GM06990 (cell line): ENCODE data around the gene OVCA2.

Experiments
- DNase-seq: peaks from one replicate; pipeline ENCODE4 v3.0.0-alpha.2; 2011; ENCODE audit not compliant: insufficient read length; ENCODE audit errors: extremely low read depth
- H3K27me3 ChIP-seq: replicated peaks from 2 replicates; pipeline ENCODE4 v1.6.0; 2011; ENCODE audit warnings: low read length; ENCODE audit not compliant: control insufficient read depth, insufficient read depth
- H3K36me3 ChIP-seq: 2 replicates; pipeline ENCODE4 v1.5.1; 2011; ENCODE audit warnings: low read length; ENCODE audit not compliant: control insufficient read depth, insufficient read depth
- H3K4me3 ChIP-seq: replicated peaks from 2 replicates; pipeline ENCODE4 v1.5.1; 2011; ENCODE audit warnings: low read depth, mild to moderate bottlenecking, control low read depth, low read length
- TF ChIP-seq, protein P1 (sequence below): IDR thresholded peaks from 2 replicates; pipeline ENCODE4 v1.5.1; 2011; ENCODE audit warnings: low read length, control low read depth, mild to moderate bottlenecking, inconsistent platforms; ENCODE audit not compliant: insufficient read depth, poor library complexity, severe bottlenecking

The OVCA2 gene

DNA sequence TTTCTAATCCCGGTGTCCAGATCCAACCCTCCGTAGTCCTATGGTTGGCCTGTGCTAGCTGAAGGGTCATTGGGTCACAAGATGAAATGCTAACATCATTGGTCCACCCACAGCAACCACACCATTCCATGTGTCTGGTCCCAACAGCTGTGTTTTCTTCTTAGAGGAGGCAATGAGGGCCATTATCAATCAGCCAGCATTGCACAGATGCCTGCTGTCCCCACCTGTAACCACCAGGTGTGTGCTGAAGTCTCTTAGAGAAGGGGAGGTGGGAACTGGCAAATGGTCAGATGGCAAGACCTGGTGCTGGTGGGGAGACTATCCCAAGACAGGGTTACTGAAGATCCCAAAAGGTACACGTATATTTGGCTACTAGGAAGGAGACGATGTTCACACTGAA lies 50.4 kb downstream of the OVCA2 start:
- H3K27me3 ChIP-seq = no peaks in the 10 kb centered on the region
- peaks cover 3% of the 10 kb centered on the region; the same call in 1 of the 2 replicates for H3K36me3 ChIP-seq
- TF ChIP-seq, protein P1, sequence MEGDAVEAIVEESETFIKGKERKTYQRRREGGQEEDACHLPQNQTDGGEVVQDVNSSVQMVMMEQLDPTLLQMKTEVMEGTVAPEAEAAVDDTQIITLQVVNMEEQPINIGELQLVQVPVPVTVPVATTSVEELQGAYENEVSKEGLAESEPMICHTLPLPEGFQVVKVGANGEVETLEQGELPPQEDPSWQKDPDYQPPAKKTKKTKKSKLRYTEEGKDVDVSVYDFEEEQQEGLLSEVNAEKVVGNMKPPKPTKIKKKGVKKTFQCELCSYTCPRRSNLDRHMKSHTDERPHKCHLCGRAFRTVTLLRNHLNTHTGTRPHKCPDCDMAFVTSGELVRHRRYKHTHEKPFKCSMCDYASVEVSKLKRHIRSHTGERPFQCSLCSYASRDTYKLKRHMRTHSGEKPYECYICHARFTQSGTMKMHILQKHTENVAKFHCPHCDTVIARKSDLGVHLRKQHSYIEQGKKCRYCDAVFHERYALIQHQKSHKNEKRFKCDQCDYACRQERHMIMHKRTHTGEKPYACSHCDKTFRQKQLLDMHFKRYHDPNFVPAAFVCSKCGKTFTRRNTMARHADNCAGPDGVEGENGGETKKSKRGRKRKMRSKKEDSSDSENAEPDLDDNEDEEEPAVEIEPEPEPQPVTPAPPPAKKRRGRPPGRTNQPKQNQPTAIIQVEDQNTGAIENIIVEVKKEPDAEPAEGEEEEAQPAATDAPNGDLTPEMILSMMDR = no peak
- no peak for DNase-seq
- no peak overlapping the region for H3K4me3 ChIP-seq
